ENCODE results near the gene CACNA1C.
A peak's percentile ranks its signal among the peaks of the same experiment; 100 is the strongest.

CACNA1C gene

DNA sequence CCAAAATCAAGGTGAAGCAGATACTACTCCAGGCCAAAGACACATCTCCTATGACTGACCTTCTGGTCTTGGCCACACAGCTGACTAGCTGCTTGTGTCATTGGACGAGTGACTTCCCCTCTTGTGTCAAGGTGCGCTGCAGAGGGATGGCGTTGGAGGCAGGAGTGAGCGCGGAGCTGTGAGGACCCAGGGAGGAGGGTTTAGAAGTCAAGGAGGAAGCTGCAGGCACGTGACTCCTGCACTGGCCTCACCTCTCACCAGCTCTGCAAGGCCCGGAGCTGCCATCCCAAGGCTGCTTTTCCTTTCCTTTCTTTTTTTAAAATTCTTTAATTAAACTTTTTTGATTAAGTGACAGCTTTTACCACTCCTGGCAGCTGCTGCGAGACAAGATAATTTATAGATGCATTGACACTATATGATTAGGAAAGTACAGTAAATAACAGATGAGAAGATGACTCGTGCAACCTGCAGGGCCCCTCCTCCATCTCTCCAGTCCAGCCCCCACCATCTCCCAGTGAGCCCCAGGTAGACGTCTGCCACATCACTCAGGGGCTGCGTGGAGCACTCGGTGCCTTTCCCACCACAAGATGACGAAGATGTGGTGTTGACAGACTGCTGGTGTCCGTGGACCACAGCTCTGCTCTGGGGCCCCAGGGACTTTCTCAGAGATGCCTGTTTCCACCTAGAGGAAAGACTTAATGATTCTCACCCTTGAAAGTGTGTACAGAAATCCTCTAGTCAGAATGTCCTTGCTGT, 350.6 kb downstream of the CACNA1C start:
- Histone ChIP-seq H3K27me3 (no peaks in the 10 kb centered on the region), H3K4me3 (no peak overlapping the region), H3K9ac (no peak overlapping the region), H3K4me2 (no peak overlapping the region), H3K36me3 (no peaks in the 10 kb centered on the region), H4K20me1 (no peaks in the 10 kb centered on the region), H3K27ac (no peak overlapping the region), H3K4me1 (peaks cover 0 to 6% (median 0%) of the 10 kb centered on the region in 10 experiments; a peak in 1 of 20 replicates), H3K9me3 (replicated peaks in 1 of 11) (no peaks in the 10 kb centered on the region)
- TF ChIP-seq Cebpa-rat (IDR thresholded peaks at IDR 0.05), result no peak

DNA sequence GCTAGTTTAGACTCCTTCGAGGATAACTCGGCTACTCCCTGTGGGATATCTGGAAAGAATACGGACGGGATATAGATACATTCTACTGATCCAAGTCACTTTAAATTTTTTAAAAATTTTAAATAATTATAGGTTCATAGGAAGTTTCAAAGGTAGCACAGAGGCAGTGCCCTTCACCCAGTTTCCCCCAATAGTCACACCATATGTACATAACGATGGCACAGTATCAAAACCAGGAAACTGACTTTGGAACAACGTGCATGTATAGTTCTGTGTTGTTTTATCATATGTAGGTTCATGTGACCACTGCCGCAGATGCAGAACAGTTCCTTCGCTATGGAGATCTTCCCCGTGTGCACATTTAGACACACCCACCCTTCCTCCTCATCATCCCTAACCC, 352.3 kb downstream of the CACNA1C start:
- Histone ChIP-seq H4K20me1 (no peaks in the 10 kb centered on the region), H3K27ac (no peak overlapping the region), H3K9ac (no peak overlapping the region), H3K27me3 (no peaks in the 10 kb centered on the region), H3K4me3 (no peak overlapping the region), H3K36me3 (no peaks in the 10 kb centered on the region), H3K9me3 (replicated peaks in 1 of 11) (no peaks in the 10 kb centered on the region), H3K4me1 (peaks cover 0 to 6% (median 0%) of the 10 kb centered on the region in 10 experiments; a peak in 1 of 20 replicates), H3K4me2 (no peak overlapping the region)
- TF ChIP-seq Cebpa-rat (IDR thresholded peaks at IDR 0.05), result no peak

DNA sequence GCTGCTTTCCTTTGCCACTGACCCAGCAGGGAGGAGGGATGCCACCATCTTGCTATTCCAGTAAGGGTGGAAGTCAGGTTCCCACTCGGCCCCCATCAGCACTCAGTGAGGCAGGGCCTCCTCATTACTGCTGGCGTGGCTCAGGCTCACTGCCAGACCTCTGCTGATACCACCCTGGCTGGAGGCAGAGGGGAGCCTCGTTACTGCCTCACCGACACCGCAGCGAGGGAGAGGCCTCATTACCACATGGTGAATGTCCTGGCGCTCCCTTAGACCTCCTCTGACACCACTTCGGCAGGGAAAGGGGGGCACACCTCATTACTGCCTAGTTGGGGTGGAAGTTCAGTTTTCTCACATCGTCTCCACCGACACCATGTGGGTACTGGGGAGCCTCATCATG, 354.1 kb downstream of the CACNA1C start:
- H3K9ac ChIP-seq, result no peak overlapping the region
- no peaks in the 10 kb centered on the region for H3K27me3 ChIP-seq
- H4K20me1 ChIP-seq, result no peaks in the 10 kb centered on the region
- no peak overlapping the region for H3K27ac ChIP-seq
- no peak overlapping the region for H3K4me3 ChIP-seq
- no peaks in the 10 kb centered on the region for H3K36me3 ChIP-seq
- no peak overlapping the region for H3K4me2 ChIP-seq
- H3K4me1 ChIP-seq, result peaks cover 0 to 12% (median 5%) of the 10 kb centered on the region in 10 experiments; a peak in 14 of 20 replicates
- TF ChIP-seq Cebpa-rat (IDR thresholded peaks at IDR 0.05), result no peak
- no peaks in the 10 kb centered on the region for H3K9me3 ChIP-seq (replicated peaks in 1 of 11)

DNA sequence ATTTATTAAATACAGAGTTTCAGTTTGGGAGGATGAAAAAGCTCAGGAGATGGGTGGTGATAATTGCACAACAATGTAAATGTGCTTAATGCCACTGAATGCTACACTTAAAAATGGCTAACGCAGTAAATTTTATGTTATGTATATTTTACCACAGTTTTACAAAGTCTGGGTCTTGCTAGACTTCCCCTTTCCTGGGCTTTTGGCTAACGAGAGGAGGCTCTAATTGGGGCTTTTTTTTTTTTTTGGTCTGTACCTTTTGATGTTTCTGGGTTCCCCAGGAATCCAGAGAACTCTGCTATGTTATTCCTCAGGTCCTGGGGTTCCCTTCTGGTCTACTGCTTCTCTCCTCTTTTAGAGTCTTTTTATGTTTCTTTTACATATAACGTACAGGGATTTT, 355.5 kb downstream of the CACNA1C start:
- Histone ChIP-seq H3K9me3 (replicated peaks in 1 of 11) (no peaks in the 10 kb centered on the region), H3K4me1 (peaks cover 0 to 16% (median 9%) of the 10 kb centered on the region in 10 experiments; a peak in 14 of 20 replicates), H3K4me2 (no peak overlapping the region), H3K36me3 (no peaks in the 10 kb centered on the region), H3K4me3 (no peak overlapping the region), H3K27me3 (no peaks in the 10 kb centered on the region), H3K27ac (no peak overlapping the region), H3K9ac (no peak overlapping the region), H4K20me1 (no peaks in the 10 kb centered on the region)
- TF ChIP-seq Cebpa-rat (IDR thresholded peaks at IDR 0.05), result no peak

DNA sequence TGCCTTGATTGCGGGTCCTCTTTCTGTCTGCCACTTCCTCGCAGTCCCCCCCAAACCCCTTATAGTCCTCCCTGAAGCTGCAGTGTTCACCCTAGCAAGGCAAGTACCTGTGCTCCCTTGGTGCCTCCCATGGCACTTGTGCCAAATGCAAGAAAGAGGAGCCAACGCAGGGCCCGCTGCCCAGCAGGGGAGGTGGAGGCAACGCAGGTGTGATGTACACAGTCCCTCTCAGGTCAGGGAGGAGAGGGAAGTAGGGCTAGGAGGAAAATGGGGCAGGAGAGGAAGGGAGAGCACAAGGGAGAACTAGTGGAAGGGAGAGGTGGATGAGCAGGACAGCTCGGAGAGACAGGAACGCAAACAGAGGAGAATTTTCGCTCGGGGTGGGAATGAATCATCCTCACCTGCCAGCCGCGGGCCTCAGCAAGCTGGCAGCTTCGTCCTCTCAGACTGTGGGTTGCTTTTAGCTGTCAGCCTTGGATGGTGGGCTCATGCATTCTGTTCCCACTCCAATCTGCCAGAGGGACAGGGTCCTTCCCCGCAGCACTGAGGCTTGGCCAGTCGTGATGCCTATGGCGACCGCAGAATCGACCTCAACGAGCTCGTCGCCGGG, 357.0 kb downstream of the CACNA1C start:
- H3K36me3 ChIP-seq, result no peaks in the 10 kb centered on the region
- peaks cover 0 to 12% (median 9%) of the 10 kb centered on the region in 10 experiments; a peak in 14 of 20 replicates for H3K4me1 ChIP-seq
- no peaks in the 10 kb centered on the region for H4K20me1 ChIP-seq
- H3K9me3 ChIP-seq (replicated peaks in 1 of 11), result no peaks in the 10 kb centered on the region
- no peak overlapping the region for H3K4me3 ChIP-seq
- no peaks in the 10 kb centered on the region for H3K27me3 ChIP-seq
- no peak overlapping the region for H3K4me2 ChIP-seq
- no peak for TF ChIP-seq Cebpa-rat (IDR thresholded peaks at IDR 0.05)
- H3K27ac ChIP-seq, result no peak overlapping the region
- no peak overlapping the region for H3K9ac ChIP-seq

DNA sequence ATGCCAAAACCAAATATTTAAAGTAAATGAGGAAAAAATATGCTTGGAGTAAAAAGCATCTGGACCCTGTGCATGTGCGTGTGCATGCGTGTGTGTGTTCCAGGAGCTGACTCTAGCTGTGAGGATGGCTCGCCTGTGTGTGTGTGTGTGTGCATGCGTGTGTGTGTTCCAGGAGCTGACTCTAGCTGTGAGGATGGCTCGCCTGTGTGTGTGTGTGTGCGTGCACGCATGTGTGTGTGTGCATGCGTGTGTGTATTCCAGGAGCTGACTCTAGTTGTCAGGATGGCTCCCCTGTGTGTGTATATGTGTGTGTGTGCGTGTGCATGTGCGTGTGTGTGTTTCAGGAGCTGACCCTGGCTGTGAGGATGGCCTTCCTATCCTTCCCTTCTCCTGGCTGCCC, 357.7 kb downstream of the CACNA1C start:
- no peak overlapping the region for H3K4me3 ChIP-seq
- H3K4me1 ChIP-seq, result peaks cover 0 to 12% (median 9%) of the 10 kb centered on the region in 10 experiments; a peak in 14 of 20 replicates
- no peaks in the 10 kb centered on the region for H3K36me3 ChIP-seq
- no peaks in the 10 kb centered on the region for H3K27me3 ChIP-seq
- TF ChIP-seq Cebpa-rat (IDR thresholded peaks at IDR 0.05), result no peak
- no peak overlapping the region for H3K27ac ChIP-seq
- no peak overlapping the region for H3K4me2 ChIP-seq
- H3K9ac ChIP-seq, result no peak overlapping the region
- no peaks in the 10 kb centered on the region for H4K20me1 ChIP-seq
- no peaks in the 10 kb centered on the region for H3K9me3 ChIP-seq (replicated peaks in 1 of 11)

DNA sequence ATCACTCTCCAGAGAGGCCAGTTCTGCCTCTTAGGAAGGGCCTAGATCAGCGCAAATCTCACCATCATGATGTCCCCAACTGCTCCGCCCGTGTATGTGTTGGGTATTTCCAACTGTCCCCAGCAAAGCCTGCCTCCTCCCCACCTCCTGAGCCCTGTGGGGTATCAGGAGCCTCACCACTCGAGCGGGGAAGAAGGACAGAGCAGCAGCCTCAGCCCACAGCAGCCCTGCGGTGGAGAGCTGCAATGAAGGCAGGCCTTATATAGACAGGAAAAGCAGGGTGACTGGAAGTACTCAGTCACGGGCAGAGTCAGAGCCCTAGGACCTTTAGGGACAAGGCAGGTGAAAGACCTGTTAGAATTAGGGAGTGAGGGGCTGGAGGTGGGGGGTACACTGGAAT, 358.2 kb downstream of the CACNA1C start:
- H3K27me3 ChIP-seq, result no peaks in the 10 kb centered on the region
- no peak overlapping the region for H3K27ac ChIP-seq

DNA sequence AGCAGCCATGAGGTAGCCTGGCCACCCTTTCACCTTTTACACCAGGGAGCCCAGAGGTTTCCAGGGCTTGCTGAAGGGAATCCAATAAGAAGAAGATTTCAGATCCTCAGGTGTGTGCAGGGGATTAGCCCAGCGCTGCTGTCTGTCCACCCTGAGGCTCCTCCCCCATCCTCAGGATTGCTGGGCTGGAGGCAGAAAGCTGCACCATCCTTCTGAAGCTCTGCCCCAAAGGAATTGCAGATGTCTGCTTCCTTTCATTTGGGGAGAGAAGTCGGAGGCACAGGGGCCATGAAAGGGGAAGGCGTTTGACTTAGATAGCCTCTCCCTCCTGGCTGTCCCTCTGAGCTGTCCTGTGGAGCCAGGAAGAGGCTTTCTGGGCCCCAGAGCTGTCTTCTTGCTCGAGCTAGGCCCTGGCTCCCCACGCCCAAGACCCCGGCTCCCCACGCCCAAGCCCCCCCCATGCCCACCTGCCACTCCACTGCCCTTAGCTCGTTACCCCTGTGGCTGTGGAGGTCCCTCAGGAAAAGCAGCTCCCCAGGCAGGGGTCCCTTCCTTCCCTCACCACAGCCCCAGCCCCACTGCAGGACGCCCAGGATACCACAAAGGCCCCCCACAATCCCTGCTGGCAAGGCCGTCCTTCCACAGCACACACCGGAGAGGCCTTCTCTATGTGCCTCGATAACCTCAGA, 359.0 kb downstream of the CACNA1C start:
- Histone ChIP-seq H4K20me1 (no peaks in the 10 kb centered on the region), H3K9me3 (replicated peaks in 1 of 11) (no peaks in the 10 kb centered on the region), H3K27me3 (no peaks in the 10 kb centered on the region), H3K4me2 (peak overlapping the region in 8 of 11 experiments; percentile 25 to 65 (median 46); a peak in 14 of 22 replicates), H3K27ac (no peak overlapping the region), H3K9ac (no peak overlapping the region), H3K36me3 (no peaks in the 10 kb centered on the region), H3K4me1 (peaks cover 0 to 12% (median 9%) of the 10 kb centered on the region in 10 experiments; a peak in 14 of 20 replicates), H3K4me3 (no peak overlapping the region)
- TF ChIP-seq Cebpa-rat (IDR thresholded peaks at IDR 0.05), result no peak

More for the DNA sequence above, 358.2 kb downstream of the CACNA1C start:
- Histone ChIP-seq H3K4me1 (peaks cover 0 to 12% (median 9%) of the 10 kb centered on the region in 10 experiments; a peak in 14 of 20 replicates), H3K9ac (no peak overlapping the region), H4K20me1 (no peaks in the 10 kb centered on the region), H3K36me3 (no peaks in the 10 kb centered on the region), H3K4me3 (no peak overlapping the region), H3K4me2 (peak overlapping the region in 1 of 11 experiments; percentile 52; a peak in 2 of 22 replicates), H3K9me3 (replicated peaks in 1 of 11) (no peaks in the 10 kb centered on the region)
- TF ChIP-seq Cebpa-rat (IDR thresholded peaks at IDR 0.05), result no peak

DNA sequence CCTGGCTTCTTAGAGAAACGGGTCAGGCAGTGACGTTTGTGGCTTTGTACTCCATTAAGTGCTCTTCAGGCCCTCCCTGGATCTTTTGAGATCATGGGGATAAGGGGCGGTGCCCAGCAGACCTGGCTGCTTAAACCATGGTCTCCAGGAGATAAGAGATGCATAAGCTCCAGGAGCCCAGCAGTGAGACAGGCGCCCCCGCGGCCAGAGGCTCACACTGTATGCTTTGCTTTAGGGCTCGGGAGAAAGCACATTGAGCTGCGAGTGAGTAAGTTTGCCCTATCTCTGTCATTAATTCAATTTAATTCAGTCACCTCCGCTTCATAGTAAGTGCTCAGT, 359.5 kb downstream of the CACNA1C start:
- H3K4me1 ChIP-seq, result peaks cover 0 to 12% (median 9%) of the 10 kb centered on the region in 10 experiments; a peak in 14 of 20 replicates
- H3K4me3 ChIP-seq, result no peak overlapping the region
- no peaks in the 10 kb centered on the region for H3K27me3 ChIP-seq
- no peaks in the 10 kb centered on the region for H3K9me3 ChIP-seq (replicated peaks in 1 of 11)
- H3K36me3 ChIP-seq, result no peaks in the 10 kb centered on the region
- no peak overlapping the region for H3K27ac ChIP-seq
- H3K9ac ChIP-seq, result no peak overlapping the region
- H4K20me1 ChIP-seq, result peaks cover 0 to 2% (median 0%) of the 10 kb centered on the region in 11 experiments; a peak in 1 of 22 replicates
- no peak for TF ChIP-seq Cebpa-rat (IDR thresholded peaks at IDR 0.05)
- H3K4me2 ChIP-seq, result peak overlapping the region in 8 of 11 experiments; percentile 25 to 65 (median 46); a peak in 14 of 22 replicates
